WTC11 (cell line): Measurements from ENCODE around the gene MYO5C.

Source experiments
- ATF3 ChIP-seq: sonication (generic); formaldehyde crosslinking; conservative IDR thresholded peaks from 2 replicates; pipeline ENCODE4 v1.8.1; 2022; ENCODE audit warnings: mild to moderate bottlenecking, missing genetic modification reagents
- CTCF ChIP-seq: fragments of 200-600 bp; IDR thresholded peaks from 2 replicates; pipeline ENCODE4 v1.8.0; 2022; ENCODE audit warnings: antibody characterized with exemption
- IRF2 ChIP-seq: sonication (generic); formaldehyde crosslinking; IDR thresholded peaks from 2 replicates; pipeline ENCODE4 v1.8.0; 2022; ENCODE audit warnings: low read depth, missing genetic modification reagents, borderline replicate concordance
- MAX ChIP-seq: sonication (generic); formaldehyde crosslinking; IDR thresholded peaks from 2 replicates; pipeline ENCODE4 v1.8.0; 2022; ENCODE audit warnings: mild to moderate bottlenecking, missing genetic modification reagents
- MLX ChIP-seq: sonication (generic); formaldehyde crosslinking; IDR thresholded peaks from 2 replicates; pipeline ENCODE4 v1.8.1; 2023; ENCODE audit warnings: mild to moderate bottlenecking, missing genetic modification reagents, moderate library complexity
- NR2C2 ChIP-seq: sonication (generic); formaldehyde crosslinking; IDR thresholded peaks from 2 replicates; pipeline ENCODE4 v1.8.0; 2022; ENCODE audit warnings: mild to moderate bottlenecking, missing genetic modification reagents
- RELA ChIP-seq: sonication (generic); formaldehyde crosslinking; IDR thresholded peaks from 2 replicates; pipeline ENCODE4 v1.8.1; 2022; ENCODE audit warnings: missing genetic modification reagents, mild to moderate bottlenecking, borderline replicate concordance
- SP1 ChIP-seq: sonication (generic); formaldehyde crosslinking; conservative IDR thresholded peaks from 2 replicates; pipeline ENCODE4 v1.8.1; 2022; ENCODE audit warnings: missing genetic modification reagents
- TEAD4 ChIP-seq: sonication (generic); formaldehyde crosslinking; IDR thresholded peaks from 2 replicates; pipeline ENCODE4 v1.8.0; 2022; ENCODE audit warnings: mild to moderate bottlenecking, missing genetic modification reagents
- USF1 ChIP-seq: sonication (generic); formaldehyde crosslinking; IDR thresholded peaks from 2 replicates; pipeline ENCODE4 v1.8.0; 2022; ENCODE audit warnings: mild to moderate bottlenecking, missing genetic modification reagents
- ZNF121 ChIP-seq: sonication (generic); formaldehyde crosslinking; IDR thresholded peaks from 2 replicates; pipeline ENCODE4 v1.8.0; 2023; ENCODE audit warnings: missing genetic modification reagents
- ZNF281 ChIP-seq: sonication (generic); formaldehyde crosslinking; IDR thresholded peaks from 2 replicates; pipeline ENCODE4 v1.8.0; 2023; ENCODE audit warnings: mild to moderate bottlenecking, missing genetic modification reagents

GRCh38 chr15:52278636-52279367 lies 16.8 kb downstream of the MYO5C start:
- no peak for TF ChIP-seq RELA (CRISPR knock-in tag)
- no peak for TF ChIP-seq NR2C2 (CRISPR knock-in tag)
- no peak for TF ChIP-seq MAX (CRISPR knock-in tag)
- no peak for TF ChIP-seq CTCF
- no peak for TF ChIP-seq TEAD4 (CRISPR knock-in tag)
- no peak for TF ChIP-seq USF1 (CRISPR knock-in tag)
- TF ChIP-seq ZNF281 (CRISPR knock-in tag): no peak
- TF ChIP-seq ZNF121: no peak
- TF ChIP-seq MLX: no peak
- no peak for TF ChIP-seq ATF3 (CRISPR knock-in tag)
- no peak for TF ChIP-seq IRF2 (CRISPR knock-in tag)
- no peak for TF ChIP-seq SP1 (CRISPR knock-in tag)
